ENCODE measurements around the gene LRRC27. TPM values are rescaled to one million over a fixed set of nuclear protein-coding genes. Genes with fewer than 3 reads are reported as not detected.
A peak's percentile ranks its signal among the peaks of the same experiment; 100 is the strongest.
"Not testable (repeated sequence)": the region's sequence is repeated elsewhere in the genome, so short reads cannot be mapped to it uniquely, and the experiment has no call there.

LRRC27 gene
- total RNA-seq, 2 experiments from 2014 or later = 2.4 to 2.8 TPM

DNA sequence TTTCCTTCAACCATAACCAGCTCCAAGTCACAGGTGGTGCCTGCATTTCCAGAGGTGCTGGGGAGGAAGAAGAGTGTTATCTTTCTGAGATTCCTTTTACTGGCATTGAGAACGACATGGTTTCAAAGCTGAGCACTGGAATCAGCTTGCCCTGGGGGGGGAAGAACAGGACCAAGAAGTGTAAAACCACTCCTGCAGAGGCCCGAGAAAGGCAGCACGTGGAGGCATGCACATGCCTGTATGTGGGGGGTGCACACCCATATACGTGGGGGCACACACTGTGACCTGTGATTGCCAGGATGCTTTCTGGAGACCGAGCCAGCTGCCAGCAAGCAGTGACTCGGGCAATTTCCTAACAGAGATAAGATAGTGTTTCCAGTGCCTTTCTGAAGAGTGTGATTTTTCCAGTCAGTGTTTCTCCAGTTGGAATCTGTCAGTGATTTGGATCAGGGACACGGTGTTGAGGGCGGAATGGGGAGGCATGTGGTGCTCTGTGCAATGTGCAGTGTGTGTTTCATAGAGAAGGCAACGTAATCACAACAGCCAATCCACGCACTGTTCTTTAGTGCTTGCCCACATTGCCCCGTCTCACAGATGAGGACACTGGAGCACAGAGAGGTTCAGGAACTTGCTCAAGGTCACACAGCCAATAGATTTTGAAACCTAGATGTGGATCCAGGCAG, 4.2 kb downstream of the LRRC27 start:
- intact Hi-C loops (cut with DNase I, micrococcal nuclease) = no loop called here
- Histone ChIP-seq H3K9me3 (ENCODE audit: control insufficient read depth in 1 of 2, insufficient read depth in 1 of 2, low read length in 2 of 2) (no peaks in the 10 kb centered on the region), H3K27me3 (ENCODE audit: control insufficient read depth in 1 of 2, insufficient read depth in 2 of 2, low read length in 2 of 2) (no peaks in the 10 kb centered on the region), H3K27ac (ENCODE audit: low read depth in 1 of 2, low read length in 2 of 2) (no peak overlapping the region), H3K4me3 (ENCODE audit: low read length) (peak overlapping the region; percentile 58), H3K36me3 (ENCODE audit: insufficient read depth, low read length) (no peaks in the 10 kb centered on the region), H3K4me1 (ENCODE audit: insufficient read depth, low read length) (peaks cover 26% of the 10 kb centered on the region)
- no peak for ATAC-seq (ENCODE audit: poor library complexity)
- TF ChIP-seq, protein P1, sequence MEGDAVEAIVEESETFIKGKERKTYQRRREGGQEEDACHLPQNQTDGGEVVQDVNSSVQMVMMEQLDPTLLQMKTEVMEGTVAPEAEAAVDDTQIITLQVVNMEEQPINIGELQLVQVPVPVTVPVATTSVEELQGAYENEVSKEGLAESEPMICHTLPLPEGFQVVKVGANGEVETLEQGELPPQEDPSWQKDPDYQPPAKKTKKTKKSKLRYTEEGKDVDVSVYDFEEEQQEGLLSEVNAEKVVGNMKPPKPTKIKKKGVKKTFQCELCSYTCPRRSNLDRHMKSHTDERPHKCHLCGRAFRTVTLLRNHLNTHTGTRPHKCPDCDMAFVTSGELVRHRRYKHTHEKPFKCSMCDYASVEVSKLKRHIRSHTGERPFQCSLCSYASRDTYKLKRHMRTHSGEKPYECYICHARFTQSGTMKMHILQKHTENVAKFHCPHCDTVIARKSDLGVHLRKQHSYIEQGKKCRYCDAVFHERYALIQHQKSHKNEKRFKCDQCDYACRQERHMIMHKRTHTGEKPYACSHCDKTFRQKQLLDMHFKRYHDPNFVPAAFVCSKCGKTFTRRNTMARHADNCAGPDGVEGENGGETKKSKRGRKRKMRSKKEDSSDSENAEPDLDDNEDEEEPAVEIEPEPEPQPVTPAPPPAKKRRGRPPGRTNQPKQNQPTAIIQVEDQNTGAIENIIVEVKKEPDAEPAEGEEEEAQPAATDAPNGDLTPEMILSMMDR (IDR thresholded peaks at IDR 0.05) = no peak
- DNase-seq = no peak
- peaks cover 17% of the 10 kb centered on the region for H3K36me3 Mint-ChIP-seq (ENCODE audit: low read depth)
- ChIA-PET CTCF (no interaction called here), POLR2A (no interaction called here)
- H3K27ac Mint-ChIP-seq = peak overlapping the region; percentile 38
- no peaks in the 10 kb centered on the region for H3K9me3 Mint-ChIP-seq
- H3K4me3 Mint-ChIP-seq = peak overlapping the region; percentile 81
- H3K4me1 Mint-ChIP-seq (ENCODE audit: low read depth) = peaks cover 45% of the 10 kb centered on the region
- no peaks in the 10 kb centered on the region for H3K27me3 Mint-ChIP-seq

DNA sequence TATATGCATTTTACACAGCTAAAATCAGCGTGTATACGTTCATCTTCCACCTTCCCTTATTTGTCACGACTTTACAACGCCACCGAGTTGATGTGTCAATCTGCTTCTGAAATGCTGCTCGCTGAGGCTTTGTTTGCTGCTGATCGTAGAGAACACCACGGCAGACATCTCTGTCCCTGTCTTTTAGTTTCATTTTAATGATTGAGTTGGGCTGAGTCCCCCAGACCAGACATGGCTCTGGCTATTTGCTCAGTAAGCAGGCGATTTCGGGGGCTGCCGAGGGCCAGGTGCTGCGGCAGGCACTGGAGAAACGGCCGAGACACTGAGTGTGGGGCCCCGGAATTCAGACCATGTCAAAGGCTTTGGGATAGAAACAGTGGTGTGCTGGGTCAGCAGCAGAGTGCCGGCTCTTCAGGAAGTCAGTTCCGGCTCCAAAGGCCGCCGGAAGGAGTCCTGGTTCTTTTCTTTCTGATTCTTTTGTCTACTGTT, 5.0 kb downstream of the LRRC27 start:
- no peak for ATAC-seq (ENCODE audit: poor library complexity)
- Mint-ChIP-seq H3K4me3 (peak overlapping the region; percentile 81), H3K9me3 (no peaks in the 10 kb centered on the region), H3K27ac (peak overlapping the region; percentile 38), H3K4me1 (ENCODE audit: low read depth) (peaks cover 38% of the 10 kb centered on the region), H3K36me3 (ENCODE audit: low read depth) (peaks cover 16% of the 10 kb centered on the region), H3K27me3 (no peaks in the 10 kb centered on the region)
- intact Hi-C loops (cut with DNase I, micrococcal nuclease) = no loop called here
- POLR2A ChIA-PET = no interaction called here
- Histone ChIP-seq H3K27ac (ENCODE audit: low read depth in 1 of 2, low read length in 2 of 2) (no peak overlapping the region), H3K4me3 (ENCODE audit: low read length) (peak overlapping the region; percentile 58), H3K4me1 (ENCODE audit: insufficient read depth, low read length) (peaks cover 22% of the 10 kb centered on the region), H3K36me3 (ENCODE audit: insufficient read depth, low read length) (no peaks in the 10 kb centered on the region), H3K9me3 (ENCODE audit: control insufficient read depth in 1 of 2, insufficient read depth in 1 of 2, low read length in 2 of 2) (peaks cover 0 to 3% of the 10 kb centered on the region in 2 experiments), H3K27me3 (ENCODE audit: control insufficient read depth in 1 of 2, insufficient read depth in 2 of 2, low read length in 2 of 2) (no peaks in the 10 kb centered on the region)
- peak in 4 of 14 experiments; percentile 14 to 46 (median 32) for DNase-seq
- TF ChIP-seq, protein P1 (IDR thresholded peaks at IDR 0.05) = no peak
- CTCF ChIA-PET = no interaction called here

DNA sequence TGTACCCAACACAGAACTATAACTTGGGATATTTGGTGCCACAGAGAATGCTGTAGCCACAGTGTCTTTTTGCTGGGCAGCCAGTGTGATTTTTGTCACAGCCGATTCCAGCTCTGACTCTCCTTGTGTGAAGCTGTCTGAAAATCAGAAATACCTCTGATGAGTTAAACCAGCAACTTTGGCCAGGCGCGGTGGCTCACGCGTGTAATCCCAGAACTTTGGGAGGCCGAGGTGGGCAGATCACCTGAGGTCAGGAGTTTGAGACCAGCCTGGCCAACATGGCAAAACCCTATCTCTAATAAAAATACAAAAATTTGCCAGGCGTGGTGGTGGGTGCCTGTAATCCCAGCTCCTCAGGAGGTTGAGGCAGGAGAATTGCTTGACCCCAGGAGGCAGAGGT, 5.9 kb downstream of the LRRC27 start:
- ATAC-seq (ENCODE audit: poor library complexity); H3K27ac Mint-ChIP-seq; H3K27me3 ChIP-seq (ENCODE audit: control insufficient read depth in 1 of 2, insufficient read depth in 2 of 2, low read length in 2 of 2); H3K4me3 ChIP-seq (ENCODE audit: low read length); H3K27ac ChIP-seq (ENCODE audit: low read depth in 1 of 2, low read length in 2 of 2); H3K9me3 Mint-ChIP-seq; H3K36me3 ChIP-seq (ENCODE audit: insufficient read depth, low read length); POLR2A ChIA-PET; DNase-seq; intact Hi-C loops (cut with DNase I, micrococcal nuclease); H3K9me3 ChIP-seq (ENCODE audit: control insufficient read depth in 1 of 2, insufficient read depth in 1 of 2, low read length in 2 of 2); H3K27me3 Mint-ChIP-seq: not testable (repeated sequence)
- peaks cover 15% of the 10 kb centered on the region for H3K4me1 ChIP-seq (ENCODE audit: insufficient read depth, low read length)
- Mint-ChIP-seq H3K36me3 (ENCODE audit: low read depth) (peaks cover 16% of the 10 kb centered on the region), H3K4me1 (ENCODE audit: low read depth) (peaks cover 31% of the 10 kb centered on the region), H3K4me3 (peak overlapping the region; percentile 81)
- CTCF ChIA-PET = interaction anchor here (0.8 kb wide), 1 partner anchor 11 kb away, joined by 3 read pairs; no protein-coding TSS in a partner anchor

DNA sequence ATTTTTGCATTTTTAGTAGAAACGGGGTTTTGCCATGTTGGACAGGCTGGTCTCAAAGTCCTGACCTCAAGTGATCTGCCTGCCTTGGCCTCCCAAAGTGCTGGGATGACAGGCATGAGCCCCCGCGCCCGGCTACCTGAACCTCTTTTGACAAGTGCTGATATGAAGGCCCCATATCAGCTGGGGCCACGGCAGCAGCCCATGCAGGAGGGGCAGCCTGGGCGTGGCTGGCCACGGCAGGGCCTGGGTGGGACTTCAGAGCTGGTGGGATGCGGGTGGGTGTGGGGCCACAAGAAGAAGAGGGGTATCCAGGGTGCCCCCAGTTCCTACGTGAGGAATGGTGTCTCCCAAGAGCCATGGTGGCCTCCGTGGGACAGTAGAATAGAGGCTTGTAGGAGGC, 6.9 kb downstream of the LRRC27 start:
- H3K36me3 ChIP-seq (ENCODE audit: insufficient read depth, low read length) = no peaks in the 10 kb centered on the region
- Mint-ChIP-seq H3K4me3 (no peak overlapping the region), H3K36me3 (ENCODE audit: low read depth) (peaks cover 16% of the 10 kb centered on the region), H3K4me1 (ENCODE audit: low read depth) (peaks cover 24% of the 10 kb centered on the region), H3K27me3 (no peaks in the 10 kb centered on the region), H3K9me3 (no peaks in the 10 kb centered on the region), H3K27ac (no peak overlapping the region)
- intact Hi-C loops (cut with DNase I, micrococcal nuclease) = no loop called here
- no peak for ATAC-seq (ENCODE audit: poor library complexity)
- no peaks in the 10 kb centered on the region for H3K27me3 ChIP-seq (ENCODE audit: control insufficient read depth in 1 of 2, insufficient read depth in 2 of 2, low read length in 2 of 2)
- no peak overlapping the region for H3K4me3 ChIP-seq (ENCODE audit: low read length)
- TF ChIP-seq, protein P1 (IDR thresholded peaks at IDR 0.05) = no peak
- DNase-seq = no peak
- ChIA-PET CTCF (no interaction called here), POLR2A (no interaction called here)
- peaks cover 0 to 7% of the 10 kb centered on the region in 2 experiments for H3K9me3 ChIP-seq (ENCODE audit: control insufficient read depth in 1 of 2, insufficient read depth in 1 of 2, low read length in 2 of 2)
- H3K27ac ChIP-seq (ENCODE audit: low read depth in 1 of 2, low read length in 2 of 2) = no peak overlapping the region
- peaks cover 15% of the 10 kb centered on the region for H3K4me1 ChIP-seq (ENCODE audit: insufficient read depth, low read length)
